ENCODE measurements around the gene FRS3. TPM values are rescaled to one million over a fixed set of nuclear protein-coding genes. Genes with fewer than 3 reads are reported as not detected.
"Not testable (repeated sequence)": the region's sequence is repeated elsewhere in the genome, so short reads cannot be mapped to it uniquely, and the experiment has no call there.

FRS3 gene
- total RNA-seq, 6 donors from 2014 or later = 4.1 to 26.2 (median 6.8) TPM

DNA sequence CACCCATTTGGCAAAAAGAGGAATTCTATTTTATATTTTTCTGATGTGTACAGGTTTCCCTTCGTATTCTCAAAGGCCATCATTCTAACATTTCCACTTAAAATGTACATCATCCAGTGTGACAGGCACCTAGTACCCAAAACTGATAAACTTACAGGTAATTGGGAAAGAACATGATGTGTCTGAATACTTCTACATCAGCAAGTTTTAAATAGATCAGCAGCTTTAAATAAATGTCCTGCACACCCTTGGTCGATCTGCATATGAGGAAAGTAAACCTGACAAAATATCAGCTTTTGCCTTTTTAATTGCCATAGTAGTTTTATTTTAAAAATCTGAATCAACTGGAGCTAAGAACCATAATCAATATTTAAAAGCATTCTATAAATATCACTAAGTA is 34.3 kb upstream of the FRS3 start:
- Histone ChIP-seq H3K27ac (no peak overlapping the region), H3K4me3 (no peak overlapping the region), H3K4me1 (no peaks in the 10 kb centered on the region), H3K9me3 (no peaks in the 10 kb centered on the region), H3K27me3 (no peaks in the 10 kb centered on the region), H3K36me3 (no peaks in the 10 kb centered on the region)
- no peak for DNase-seq
- TF ChIP-seq POLR2A (IDR thresholded peaks at IDR 0.05) = no peak
- TF ChIP-seq POLR2AphosphoS5 (IDR thresholded peaks at IDR 0.05) = no peak
- no peak for TF ChIP-seq EP300 (IDR thresholded peaks at IDR 0.05)
- TF ChIP-seq, protein P1, sequence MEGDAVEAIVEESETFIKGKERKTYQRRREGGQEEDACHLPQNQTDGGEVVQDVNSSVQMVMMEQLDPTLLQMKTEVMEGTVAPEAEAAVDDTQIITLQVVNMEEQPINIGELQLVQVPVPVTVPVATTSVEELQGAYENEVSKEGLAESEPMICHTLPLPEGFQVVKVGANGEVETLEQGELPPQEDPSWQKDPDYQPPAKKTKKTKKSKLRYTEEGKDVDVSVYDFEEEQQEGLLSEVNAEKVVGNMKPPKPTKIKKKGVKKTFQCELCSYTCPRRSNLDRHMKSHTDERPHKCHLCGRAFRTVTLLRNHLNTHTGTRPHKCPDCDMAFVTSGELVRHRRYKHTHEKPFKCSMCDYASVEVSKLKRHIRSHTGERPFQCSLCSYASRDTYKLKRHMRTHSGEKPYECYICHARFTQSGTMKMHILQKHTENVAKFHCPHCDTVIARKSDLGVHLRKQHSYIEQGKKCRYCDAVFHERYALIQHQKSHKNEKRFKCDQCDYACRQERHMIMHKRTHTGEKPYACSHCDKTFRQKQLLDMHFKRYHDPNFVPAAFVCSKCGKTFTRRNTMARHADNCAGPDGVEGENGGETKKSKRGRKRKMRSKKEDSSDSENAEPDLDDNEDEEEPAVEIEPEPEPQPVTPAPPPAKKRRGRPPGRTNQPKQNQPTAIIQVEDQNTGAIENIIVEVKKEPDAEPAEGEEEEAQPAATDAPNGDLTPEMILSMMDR (IDR thresholded peaks at IDR 0.05) = no peak
- WGBS, 2 donors = 92 to 95% methylated on average over 2 of the region's 2 CpGs
- ATAC-seq (ENCODE audit: low FRiP score in 2 of 2) = no peak

DNA sequence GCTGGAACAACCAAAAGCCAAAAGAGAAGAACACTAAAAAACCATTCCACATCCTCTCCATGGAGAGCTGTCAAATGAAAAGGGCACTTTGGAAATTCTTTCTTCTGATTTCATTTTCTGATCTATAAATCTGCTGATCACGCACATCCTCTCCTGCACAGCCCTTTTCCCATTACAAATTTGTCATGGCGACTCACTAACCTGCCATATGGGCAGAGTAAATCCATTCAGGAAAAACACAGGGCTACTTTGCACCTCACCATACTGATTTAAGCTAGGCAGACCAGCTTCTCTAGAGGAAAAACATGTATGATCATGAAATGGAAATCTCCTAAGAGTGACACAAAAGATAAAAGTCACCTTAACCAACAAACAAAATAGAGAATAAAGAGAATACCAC is 33.8 kb upstream of the FRS3 start:
- TF ChIP-seq EP300 (IDR thresholded peaks at IDR 0.05) (no peak), POLR2A (IDR thresholded peaks at IDR 0.05) (no peak), POLR2AphosphoS5 (IDR thresholded peaks at IDR 0.05) (no peak)
- TF ChIP-seq, protein P1 (IDR thresholded peaks at IDR 0.05) = no peak

DNA sequence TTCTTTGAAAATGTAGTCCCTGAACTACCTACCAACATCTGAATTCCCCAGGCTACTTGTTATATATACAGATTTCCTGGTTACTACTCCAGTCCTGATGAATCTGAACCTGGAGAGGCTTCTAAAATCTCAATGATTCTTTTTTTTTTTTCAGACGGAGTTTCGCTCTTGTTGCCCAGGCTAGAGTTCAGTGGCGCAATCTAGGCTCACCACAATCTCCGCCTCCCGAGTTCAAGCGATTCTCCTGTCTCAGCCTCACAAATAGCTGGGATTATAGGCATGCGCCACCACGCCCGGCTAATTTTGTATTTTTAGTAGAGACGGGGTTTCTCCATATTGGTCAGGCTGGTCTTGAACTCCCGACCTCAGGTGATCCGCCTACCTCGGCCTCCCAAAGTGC is 32.2 kb upstream of the FRS3 start:
- not testable (repeated sequence) for DNase-seq; H3K4me1 ChIP-seq; H3K4me3 ChIP-seq; ATAC-seq (ENCODE audit: low FRiP score in 2 of 2); H3K9me3 ChIP-seq; H3K27me3 ChIP-seq; H3K27ac ChIP-seq; H3K36me3 ChIP-seq
- 92% methylated on average over 13 of the region's 13 CpGs for WGBS, 2 donors

More for the DNA sequence above, 33.8 kb upstream of the FRS3 start:
- Histone ChIP-seq H3K4me3 (no peak overlapping the region), H3K27me3 (no peaks in the 10 kb centered on the region), H3K9me3 (no peaks in the 10 kb centered on the region), H3K36me3 (no peaks in the 10 kb centered on the region), H3K4me1 (no peaks in the 10 kb centered on the region), H3K27ac (no peak overlapping the region)
- ATAC-seq (ENCODE audit: low FRiP score in 2 of 2) (no peak), DNase-seq (no peak)
- 96 to 97% methylated on average over 2 of the region's 2 CpGs for WGBS, 2 donors

DNA sequence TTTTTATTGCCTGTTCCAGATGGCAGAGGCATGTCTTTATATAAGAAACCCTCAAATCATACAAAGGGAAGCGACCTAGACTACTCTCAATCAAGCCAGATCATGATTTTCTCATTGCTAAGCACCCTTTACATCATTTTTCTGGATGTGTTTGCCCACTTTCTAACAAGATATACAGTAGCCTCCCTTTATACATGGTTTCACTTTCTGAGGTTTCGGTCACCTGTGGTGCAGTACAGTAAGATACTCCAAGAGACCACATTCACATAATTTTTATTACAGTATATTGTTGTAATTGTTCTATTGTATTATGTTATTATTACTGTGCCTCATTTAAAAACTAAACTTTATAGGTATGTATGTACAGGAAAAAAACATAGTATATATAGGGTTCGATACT is 31.4 kb upstream of the FRS3 start:
- peaks cover 0 to 7% (median 5%) of the 10 kb centered on the region in 4 donors for H3K36me3 ChIP-seq
- no peaks in the 10 kb centered on the region for H3K4me1 ChIP-seq
- H3K4me3 ChIP-seq = no peak overlapping the region
- 89 to 93% methylated on average over 3 of the region's 3 CpGs for WGBS, 2 donors
- H3K27ac ChIP-seq = no peak overlapping the region
- DNase-seq (no peak), ATAC-seq (ENCODE audit: low FRiP score in 2 of 2) (no peak)
- TF ChIP-seq EP300 (IDR thresholded peaks at IDR 0.05) (no peak), POLR2AphosphoS5 (IDR thresholded peaks at IDR 0.05) (no peak), POLR2A (IDR thresholded peaks at IDR 0.05) (no peak)
- TF ChIP-seq, protein P1 (IDR thresholded peaks at IDR 0.05) = no peak
- no peaks in the 10 kb centered on the region for H3K27me3 ChIP-seq
- H3K9me3 ChIP-seq = no peaks in the 10 kb centered on the region

DNA sequence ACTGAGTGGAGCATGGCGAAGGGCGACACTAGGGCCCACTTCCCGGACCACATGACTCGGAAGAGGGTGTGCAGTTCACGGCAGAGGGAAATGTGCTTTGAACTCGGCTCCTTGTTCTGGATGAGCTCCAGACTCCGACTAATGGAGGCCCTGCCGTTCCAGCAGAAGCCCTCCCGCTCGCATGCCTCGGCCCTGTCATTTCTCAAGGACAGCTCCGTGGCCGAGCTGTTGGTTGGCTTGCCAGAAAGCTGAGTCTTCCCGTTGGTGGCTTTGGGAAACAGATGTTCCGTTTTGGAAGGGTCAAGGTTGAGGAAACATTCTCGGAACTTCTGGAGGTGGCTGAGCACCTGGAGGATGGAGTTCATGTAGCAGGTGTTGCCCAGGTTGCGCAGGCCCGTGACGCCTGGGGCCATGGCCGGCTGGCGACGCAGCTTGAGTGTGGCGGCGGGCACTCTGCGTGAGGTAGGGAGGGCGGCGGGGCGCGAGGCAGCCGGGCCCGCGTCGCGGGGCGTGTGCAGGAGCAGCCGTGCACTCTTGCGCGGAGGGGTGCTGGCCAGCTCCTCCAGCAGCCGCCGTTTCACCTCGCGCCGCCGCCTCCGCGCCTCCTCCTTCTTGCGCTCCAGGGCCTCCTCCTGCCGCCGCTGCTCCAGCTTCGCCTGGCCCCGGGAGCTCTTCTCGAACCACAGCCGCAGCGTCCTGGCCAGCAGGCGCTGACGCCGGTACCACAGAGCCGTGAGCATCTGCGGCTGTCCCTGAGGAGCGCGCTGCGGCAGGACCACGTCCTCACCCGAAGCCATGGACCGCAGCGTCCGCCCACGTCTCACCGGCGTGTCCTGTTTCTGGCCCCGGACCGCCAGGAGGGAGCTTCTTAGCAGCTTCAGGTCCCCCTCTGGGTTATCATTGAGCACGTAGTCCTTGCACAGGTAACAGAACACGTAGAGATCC is 26.4 kb upstream of the FRS3 start:
- H3K4me1 ChIP-seq = no peaks in the 10 kb centered on the region
- no peak for ATAC-seq (ENCODE audit: low FRiP score in 2 of 2)
- H3K27ac ChIP-seq = no peak overlapping the region
- H3K36me3 ChIP-seq = peaks cover 0 to 16% (median 14%) of the 10 kb centered on the region in 4 donors
- H3K9me3 ChIP-seq = no peaks in the 10 kb centered on the region
- whole genome bisulfite sequencing, 2 donors = 95 to 96% methylated on average over 59 to 60 of the region's 74 CpGs
- no peak overlapping the region for H3K4me3 ChIP-seq
- H3K27me3 ChIP-seq = no peaks in the 10 kb centered on the region
- DNase-seq = peak in 1 of 2 donors; percentile 81
- TF ChIP-seq POLR2A (IDR thresholded peaks at IDR 0.05) = no peak
- TF ChIP-seq POLR2AphosphoS5 (IDR thresholded peaks at IDR 0.05) = no peak
- TF ChIP-seq, protein P1 (IDR thresholded peaks at IDR 0.05) = no peak
- no peak for TF ChIP-seq EP300 (IDR thresholded peaks at IDR 0.05)
